ENCODE data around the gene CASQ2.

GRCh38 chr1:115764541-115764940, 4.0 kb downstream of the CASQ2 start:
- TF ChIP-seq CTCF (IDR thresholded peaks at IDR 0.05) (peak; percentile 48; the same call in 1 of the 2 replicates), ZFX (IDR thresholded peaks at IDR 0.05; ENCODE audit: borderline replicate concordance) (no peak)
